SU-DHL-6 (cell line): ENCODE measurements around the gene MKI67.

Experiments
- H2AFZ ChIP-seq: fragments of 200-600 bp; sonication (generic); 2 replicates; pipeline ENCODE4 v1.6.1; 2014; ENCODE audit warnings: low read depth, mild to moderate bottlenecking, moderate library complexity, mixed read lengths, antibody characterized with exemption, low read length; ENCODE audit not compliant: severe bottlenecking
- H3F3A ChIP-seq: fragments of 200-600 bp; shearing (Covaris generic); 2 replicates; pipeline ENCODE4 v1.6.0; 2016; ENCODE audit warnings: antibody characterized with exemption, mild to moderate bottlenecking; ENCODE audit not compliant: insufficient read depth
- H3K27ac ChIP-seq: fragments of 200-600 bp; sonication (generic); 2 replicates; pipeline ENCODE4 v1.5.1; 2016; ENCODE audit warnings: low read depth, mild to moderate bottlenecking, low read length, moderate library complexity, mixed read lengths
- H3K27me3 ChIP-seq: fragments of 200-600 bp; sonication (generic), shearing (Covaris generic); 2 replicates; pipeline ENCODE4 v1.6.0; 2014; ENCODE audit warnings: mild to moderate bottlenecking, low read length
- H3K36me3 ChIP-seq: fragments of 200-600 bp; sonication (generic); 2 replicates; pipeline ENCODE4 v1.6.1; 2014; ENCODE audit warnings: mild to moderate bottlenecking, low read length, mixed read lengths
- H3K4me2 ChIP-seq: fragments of 300-600, 200-600 bp; shearing (Covaris generic), sonication (generic); 2 replicates; pipeline ENCODE4 v1.6.0; 2014; ENCODE audit warnings: low read length, low read depth, mild to moderate bottlenecking; ENCODE audit not compliant: poor library complexity, severe bottlenecking
- H3K4me3 ChIP-seq: fragments of 200-600 bp; sonication (generic); 2 replicates; pipeline ENCODE4 v1.5.1; 2014; ENCODE audit warnings: antibody characterized with exemption, low read length, mild to moderate bottlenecking, mixed read lengths; ENCODE audit not compliant: insufficient read depth, poor library complexity, severe bottlenecking
- H3K79me2 ChIP-seq: fragments of 200-600 bp; sonication (generic); 2 replicates; pipeline ENCODE4 v1.6.1; 2014; ENCODE audit warnings: mild to moderate bottlenecking, low read length, moderate library complexity; ENCODE audit not compliant: insufficient read depth
- H3K9ac ChIP-seq: fragments of 200-600 bp; sonication (generic); 2 replicates; pipeline ENCODE4 v1.7.0; 2014; ENCODE audit warnings: mild to moderate bottlenecking, low read length
- H3K9me2 ChIP-seq: fragments of 200-600 bp; sonication (generic); replicated peaks from 2 replicates; pipeline ENCODE4 v1.6.1; 2014; ENCODE audit warnings: low read length; ENCODE audit not compliant: insufficient read depth
- H3K9me3 ChIP-seq: fragments of 200-600 bp; sonication (generic); 2 replicates; pipeline ENCODE4 v1.6.1; 2014; ENCODE audit warnings: low read length, mixed read lengths; ENCODE audit not compliant: insufficient read depth
- H4K20me1 ChIP-seq: fragments of 200-600 bp; sonication (generic); 2 replicates; pipeline ENCODE4 v1.6.1; 2014; ENCODE audit warnings: low read depth, mild to moderate bottlenecking, antibody characterized with exemption, low read length, moderate library complexity, mixed read lengths
- EZH2phosphoT487 ChIP-seq: fragments of 200-600 bp; sonication (generic), shearing (Covaris generic); conservative IDR thresholded peaks from 2 replicates; pipeline ENCODE4 v1.6.1; 2018; ENCODE audit warnings: mild to moderate bottlenecking, antibody characterized with exemption, low read length, moderate library complexity, mixed read lengths
- TF ChIP-seq, protein P1 (sequence below): fragments of 200-600 bp; sonication (generic); IDR thresholded peaks from one replicate; pipeline ENCODE4 v1.5.1; 2017; ENCODE audit warnings: antibody characterized with exemption, mild to moderate bottlenecking, low read length, moderate library complexity; ENCODE audit not compliant: insufficient read depth, poor library complexity, severe bottlenecking

The MKI67 gene

DNA sequence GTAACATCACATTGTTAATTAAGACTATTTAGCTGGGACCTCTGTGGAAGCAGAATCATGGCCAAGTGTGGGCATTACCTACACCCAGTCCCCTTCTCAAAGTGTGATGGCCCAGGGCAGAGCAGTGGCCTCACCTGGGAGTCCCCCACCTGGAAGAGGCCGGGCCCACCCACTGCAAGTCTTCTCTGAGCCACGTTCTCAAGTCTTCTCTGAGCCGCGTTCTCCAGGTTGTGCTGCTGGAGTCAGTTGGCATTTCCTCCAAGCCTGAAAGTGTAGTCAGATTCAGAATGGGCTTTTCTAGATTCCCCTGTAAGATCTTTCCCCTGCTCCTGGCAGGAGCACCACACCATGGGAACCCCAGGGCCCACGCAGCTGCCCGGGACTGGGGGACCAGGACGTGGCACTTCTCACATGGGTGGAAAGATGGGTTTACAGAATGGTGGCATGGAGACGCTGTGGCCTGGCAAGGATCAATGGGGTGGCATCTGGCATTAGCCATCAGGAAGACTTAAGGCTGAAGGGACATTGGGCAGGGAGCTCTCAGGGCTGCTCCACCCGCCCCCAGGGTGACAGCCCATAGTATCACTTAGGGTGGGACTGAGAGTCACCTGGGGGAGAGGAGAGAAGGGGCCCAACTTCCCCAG lies 68.0 kb downstream of the MKI67 start:
- no peak overlapping the region for H2AFZ ChIP-seq
- H4K20me1 ChIP-seq: no peaks in the 10 kb centered on the region
- H3K9me2 ChIP-seq: no peaks in the 10 kb centered on the region
- H3K4me2 ChIP-seq: no peak overlapping the region
- no peaks in the 10 kb centered on the region for H3K9me3 ChIP-seq
- H3K9ac ChIP-seq: no peak overlapping the region
- no peaks in the 10 kb centered on the region for H3K36me3 ChIP-seq
- no peaks in the 10 kb centered on the region for H3K79me2 ChIP-seq
- H3F3A ChIP-seq: peaks cover 1% of the 10 kb centered on the region; the same call in 1 of the 2 replicates
- H3K27ac ChIP-seq: no peak overlapping the region
- no peak overlapping the region for H3K4me3 ChIP-seq
- no peak for TF ChIP-seq EZH2phosphoT487
- TF ChIP-seq, protein P1, sequence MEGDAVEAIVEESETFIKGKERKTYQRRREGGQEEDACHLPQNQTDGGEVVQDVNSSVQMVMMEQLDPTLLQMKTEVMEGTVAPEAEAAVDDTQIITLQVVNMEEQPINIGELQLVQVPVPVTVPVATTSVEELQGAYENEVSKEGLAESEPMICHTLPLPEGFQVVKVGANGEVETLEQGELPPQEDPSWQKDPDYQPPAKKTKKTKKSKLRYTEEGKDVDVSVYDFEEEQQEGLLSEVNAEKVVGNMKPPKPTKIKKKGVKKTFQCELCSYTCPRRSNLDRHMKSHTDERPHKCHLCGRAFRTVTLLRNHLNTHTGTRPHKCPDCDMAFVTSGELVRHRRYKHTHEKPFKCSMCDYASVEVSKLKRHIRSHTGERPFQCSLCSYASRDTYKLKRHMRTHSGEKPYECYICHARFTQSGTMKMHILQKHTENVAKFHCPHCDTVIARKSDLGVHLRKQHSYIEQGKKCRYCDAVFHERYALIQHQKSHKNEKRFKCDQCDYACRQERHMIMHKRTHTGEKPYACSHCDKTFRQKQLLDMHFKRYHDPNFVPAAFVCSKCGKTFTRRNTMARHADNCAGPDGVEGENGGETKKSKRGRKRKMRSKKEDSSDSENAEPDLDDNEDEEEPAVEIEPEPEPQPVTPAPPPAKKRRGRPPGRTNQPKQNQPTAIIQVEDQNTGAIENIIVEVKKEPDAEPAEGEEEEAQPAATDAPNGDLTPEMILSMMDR: no peak
- no peaks in the 10 kb centered on the region for H3K27me3 ChIP-seq

DNA sequence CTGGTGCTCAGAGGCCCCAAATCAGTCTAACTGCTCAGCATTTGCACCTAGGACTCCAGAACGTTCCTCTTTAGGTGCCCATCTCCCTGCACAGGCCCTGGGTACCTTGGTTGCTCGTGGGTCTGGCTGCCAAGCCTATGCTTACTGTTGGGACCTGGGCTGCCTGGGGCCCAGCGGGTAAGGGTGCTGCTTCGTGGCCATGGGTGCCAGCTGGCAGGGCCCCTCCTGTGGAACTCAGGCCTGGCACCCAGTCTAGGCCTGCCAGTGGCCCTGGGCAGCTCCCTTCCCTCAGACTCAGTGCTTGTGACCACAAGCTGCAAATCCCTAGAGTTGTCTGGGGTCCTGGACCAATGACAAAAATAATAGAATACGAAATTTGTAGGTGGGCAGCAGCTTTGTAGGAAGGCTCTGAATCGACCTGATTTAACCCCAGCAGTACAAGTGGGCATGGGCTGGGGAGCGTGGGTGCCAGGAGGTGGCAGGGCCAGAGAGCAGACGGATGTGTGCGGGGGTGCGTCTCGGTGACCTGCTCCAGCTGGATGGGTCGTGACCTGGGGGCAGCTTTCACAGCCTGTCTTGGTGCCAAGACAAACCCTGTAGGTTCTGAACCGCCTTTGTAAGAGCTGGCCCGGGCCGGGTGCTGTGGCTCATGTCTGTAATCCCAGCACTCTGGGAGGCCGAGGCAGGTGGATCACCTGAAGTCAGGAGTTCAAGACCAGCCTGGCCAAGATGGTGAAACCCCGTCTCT lies 69.7 kb downstream of the MKI67 start:
- Histone ChIP-seq H3K4me3 (no peak overlapping the region), H3K79me2 (no peaks in the 10 kb centered on the region), H3K9me3 (no peaks in the 10 kb centered on the region), H2AFZ (no peak overlapping the region), H3K36me3 (no peaks in the 10 kb centered on the region), H3K27ac (no peak overlapping the region), H4K20me1 (no peaks in the 10 kb centered on the region), H3K4me2 (no peak overlapping the region), H3K9me2 (no peaks in the 10 kb centered on the region), H3K27me3 (no peaks in the 10 kb centered on the region), H3F3A (no peaks in the 10 kb centered on the region), H3K9ac (no peak overlapping the region)
- TF ChIP-seq, protein P1: no peak
- TF ChIP-seq EZH2phosphoT487: no peak

DNA sequence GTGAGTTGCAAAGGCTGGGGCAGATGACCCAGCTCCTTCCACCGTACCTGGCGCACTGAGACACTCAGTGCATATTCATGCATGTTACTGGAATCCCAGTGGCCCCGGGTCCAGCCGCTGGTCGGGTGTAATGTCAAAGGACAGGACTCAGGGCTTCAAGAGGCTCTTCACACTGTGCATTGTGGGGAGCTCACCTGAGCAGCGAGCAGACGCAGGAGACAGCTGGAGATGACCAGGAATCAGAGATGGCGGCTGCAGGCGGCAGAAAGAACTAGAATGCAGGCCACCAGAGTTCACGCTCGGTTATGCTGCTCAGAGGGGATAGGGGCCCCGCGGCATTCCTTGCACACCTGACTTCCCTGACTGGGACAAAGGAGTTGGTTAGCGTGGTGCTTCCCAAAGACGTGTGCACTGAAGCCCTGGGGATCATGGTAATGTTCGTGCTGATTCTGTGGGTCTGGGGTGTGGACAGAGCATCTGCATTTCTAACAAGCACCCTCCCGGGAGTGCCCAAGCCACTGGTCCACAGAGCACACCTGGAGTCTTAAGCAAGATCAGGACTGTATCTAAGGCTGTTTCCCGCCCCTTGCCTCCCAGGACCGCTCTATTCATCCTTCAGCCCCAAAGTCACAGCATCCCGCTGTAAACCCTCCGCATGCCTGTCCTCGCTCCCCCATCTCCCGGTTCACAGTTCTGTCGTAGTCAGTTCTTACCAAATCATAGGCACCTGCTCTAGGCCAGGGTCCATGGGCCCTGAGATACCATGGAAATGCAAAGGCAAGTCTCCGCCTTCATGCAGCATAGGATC lies 71.0 kb downstream of the MKI67 start:
- Histone ChIP-seq H3K4me3 (no peak overlapping the region), H3K27ac (no peak overlapping the region), H3K4me2 (no peak overlapping the region), H2AFZ (no peak overlapping the region), H3F3A (no peaks in the 10 kb centered on the region), H3K79me2 (no peaks in the 10 kb centered on the region), H3K36me3 (no peaks in the 10 kb centered on the region), H3K9me2 (no peaks in the 10 kb centered on the region), H3K27me3 (no peaks in the 10 kb centered on the region), H3K9me3 (no peaks in the 10 kb centered on the region), H4K20me1 (no peaks in the 10 kb centered on the region), H3K9ac (no peak overlapping the region)
- no peak for TF ChIP-seq EZH2phosphoT487
- TF ChIP-seq, protein P1: no peak
